Measurements from ENCODE around the gene RASA2.

DNA sequence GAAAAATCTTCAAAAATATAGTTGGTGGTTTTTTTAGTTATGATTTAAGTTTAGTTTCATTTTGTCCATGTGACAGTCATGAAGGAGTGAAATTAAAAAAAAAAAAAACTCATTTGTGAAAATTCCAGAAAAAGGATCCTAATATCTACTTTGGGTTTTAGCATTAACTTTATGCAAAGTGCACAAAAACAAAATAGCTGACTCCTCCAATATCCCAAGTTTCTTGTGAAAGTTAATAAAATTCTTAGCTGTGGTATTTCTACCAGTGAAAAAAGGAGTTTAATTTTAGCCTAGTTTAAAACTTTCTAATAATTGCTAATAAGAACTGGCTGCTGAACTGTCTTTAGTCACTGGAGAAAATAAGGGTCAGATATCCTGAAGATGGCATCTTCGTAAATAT lies 40.8 kb upstream of the RASA2 start:
- TF ChIP-seq POLR2A (IDR thresholded peaks at IDR 0.05; ENCODE audit: low read depth, low read length) (no peak), SPI1 (IDR thresholded peaks at IDR 0.05; ENCODE audit: low read depth, low read length) (no peak), POU2F2 (IDR thresholded peaks at IDR 0.05; ENCODE audit: low read depth, low read length) (no peak), POLR2AphosphoS5 (IDR thresholded peaks at IDR 0.05; ENCODE audit: low read depth, low read length) (no peak), TAF1 (IDR thresholded peaks at IDR 0.05; ENCODE audit: low read depth, low read length) (no peak), PAX5 (IDR thresholded peaks at IDR 0.05; ENCODE audit: insufficient read depth, low read length, severe bottlenecking) (no peak)
